Adipocyte (in vitro differentiated cells): ENCODE measurements around the gene BHMT.
A peak's percentile ranks its signal among the peaks of the same experiment; 100 is the strongest.

Experiments used
- DNase-seq: peaks from one replicate; pipeline ENCODE4 v3.0.0-alpha.2; 2015; ENCODE audit warnings: low read depth
- H3K27me3 ChIP-seq: replicated peaks from 2 replicates; pipeline ENCODE4 v1.7.0; 2013; ENCODE audit warnings: mild to moderate bottlenecking, low read length, moderate library complexity; ENCODE audit not compliant: control insufficient read depth, insufficient read depth
- H3K36me3 ChIP-seq: 2 replicates; pipeline ENCODE4 v1.7.0; 2013; ENCODE audit warnings: low read length, mild to moderate bottlenecking, moderate library complexity; ENCODE audit not compliant: control insufficient read depth, insufficient read depth, severe bottlenecking
- H3K4me1 ChIP-seq: 2 replicates; pipeline ENCODE4 v1.7.0; 2013; ENCODE audit warnings: mild to moderate bottlenecking, low read length, moderate library complexity; ENCODE audit not compliant: control insufficient read depth, insufficient read depth
- H3K4me3 ChIP-seq: 2 replicates; pipeline ENCODE4 v1.7.0; 2013; ENCODE audit warnings: mild to moderate bottlenecking, low read length, moderate library complexity
- H3K9ac ChIP-seq: 2 replicates; pipeline ENCODE4 v1.7.0; 2013; ENCODE audit warnings: mild to moderate bottlenecking, low read length, moderate library complexity
- H3K9me3 ChIP-seq: 2 replicates; pipeline ENCODE4 v1.7.0; 2013; ENCODE audit warnings: mild to moderate bottlenecking, low read length, moderate library complexity; ENCODE audit not compliant: control insufficient read depth

The BHMT gene

GRCh38 chr5:79181419-79182022 is 69.9 kb downstream of the BHMT start:
- no peak overlapping the region for H3K4me3 ChIP-seq
- no peak overlapping the region for H3K9ac ChIP-seq
- H3K4me1 ChIP-seq, result peaks cover 18% of the 10 kb centered on the region
- DNase-seq, result peak; percentile 87
- no peaks in the 10 kb centered on the region for H3K9me3 ChIP-seq
- H3K27me3 ChIP-seq, result no peaks in the 10 kb centered on the region
- no peaks in the 10 kb centered on the region for H3K36me3 ChIP-seq
